ENCODE results near the gene KIF12. TPM values are rescaled to one million over a fixed set of nuclear protein-coding genes. Genes with fewer than 3 reads are reported as not detected.

Gene KIF12
- total and polyA plus RNA-seq, 2 of the 13 experiments (the other 11 are each of a cell fraction or from before 2014, with no cell fraction given), result 1.8 to 12.5 TPM

- TF ChIP-seq RERE (CRISPR knock-in tag; IDR thresholded peaks at IDR 0.05; ENCODE audit: low read depth) (peak; percentile 68), ZNF747 (CRISPR knock-in tag; IDR thresholded peaks at IDR 0.05; ENCODE audit: borderline replicate concordance) (peak; percentile 63; the same call in 1 of the 2 replicates), ZNF281 (CRISPR knock-in tag; IDR thresholded peaks at IDR 0.05; ENCODE audit: borderline replicate concordance) (peak; percentile 85), HDAC2 (CRISPR knock-in tag; IDR thresholded peaks at IDR 0.05) (peak; percentile 56), ZBTB20 (CRISPR knock-in tag; IDR thresholded peaks at IDR 0.05; ENCODE audit: borderline replicate concordance, low read depth) (peak; percentile 42; the same call in 1 of the 2 replicates), ZNF570 (CRISPR knock-in tag; IDR thresholded peaks at IDR 0.05; ENCODE audit: borderline replicate concordance) (no peak), SPEN (CRISPR knock-in tag; IDR thresholded peaks at IDR 0.05; ENCODE audit: low read depth) (peak; percentile 57), AKAP8 (CRISPR knock-in tag; IDR thresholded peaks at IDR 0.05) (0 out of 2 replicates have a peak, but pooled peaks have one; percentile 37), NCOR1 (IDR thresholded peaks at IDR 0.05; ENCODE audit: borderline replicate concordance, low read length) (peak; percentile 95), JUN (CRISPR knock-in tag; IDR thresholded peaks at IDR 0.05) (peak; percentile 35; the same call in 1 of the 2 replicates), ZNF354B (CRISPR knock-in tag; IDR thresholded peaks at IDR 0.05) (0 out of 2 replicates have a peak, but pooled peaks have one; percentile 60), BATF2 (CRISPR knock-in tag; IDR thresholded peaks at IDR 0.05) (no peak), ZNF761 (CRISPR knock-in tag; conservative IDR thresholded peaks at IDR 0.05) (peak; percentile 66), ZBTB2 (CRISPR knock-in tag; IDR thresholded peaks at IDR 0.05; ENCODE audit: low read depth) (no peak), HNRNPUL1 (IDR thresholded peaks at IDR 0.05; ENCODE audit: low read depth, low read length) (peak; percentile 82), SRSF9 (IDR thresholded peaks at IDR 0.05; ENCODE audit: borderline replicate concordance, insufficient read depth, low read depth, low read length, poor library complexity, severe bottlenecking) (no peak)
These were observed 18.2 kb downstream of the KIF12 start (continued) for GRCh38 chr9:114080773-114081440.
